Large intestine (tissue), 3 donors: ENCODE measurements around the gene IKBIP. TPM values are rescaled to one million over a fixed set of nuclear protein-coding genes. Genes with fewer than 3 reads are reported as not detected.
A peak's percentile ranks its signal among the peaks of the same experiment; 100 is the strongest.
"Not testable (repeated sequence)": the region's sequence is repeated elsewhere in the genome, so short reads cannot be mapped to it uniquely, and the experiment has no call there.

Experiments
- DNase-seq, 2 donors: peaks; one replicate each; pipeline versions ENCODE4 v3.0.0 to v3.0.0-alpha.2; 2013
- H3K27ac ChIP-seq: one replicate; pipeline ENCODE4 v1.5.1; 2013; ENCODE audit warnings: low read length
- H3K27me3 ChIP-seq: 2 replicates; pipeline ENCODE4 v1.6.1; 2013; ENCODE audit warnings: low read length; ENCODE audit not compliant: control insufficient read depth, insufficient read depth
- H3K36me3 ChIP-seq: 2 replicates; pipeline ENCODE4 v1.6.1; 2013; ENCODE audit warnings: low read length; ENCODE audit not compliant: control insufficient read depth, insufficient read depth
- H3K4me1 ChIP-seq: one replicate; pipeline ENCODE4 v1.6.1; 2013; ENCODE audit warnings: low read length; ENCODE audit not compliant: control insufficient read depth, insufficient read depth
- H3K4me3 ChIP-seq: one replicate; pipeline ENCODE4 v1.5.1; 2013; ENCODE audit warnings: low read length
- H3K9me3 ChIP-seq: one replicate; pipeline ENCODE4 v1.6.1; 2013; ENCODE audit warnings: mild to moderate bottlenecking, low read depth, low read length, moderate library complexity; ENCODE audit not compliant: control insufficient read depth
- WGBS: methylation state at CpG from one replicate; pipeline ENCODE4 v1.1.5; 2013; ENCODE audit warnings: low lambda C conversion rate; ENCODE audit not compliant: insufficient coverage; 5-methylcytosine and 5-hydroxymethylcytosine counted together
- polyA plus RNA-seq: library from polyadenylated mRNA; unstranded; fragments of 120-200 nt; gene quantifications from one replicate; pipeline ENCODE4 v1.2.1, GENCODE V29; 2013

Gene IKBIP
- polyA plus RNA-seq, 1 donor, result 10.8 TPM

- H3K27ac ChIP-seq, result peak overlapping the region; percentile 79
- H3K9me3 ChIP-seq, result no peaks in the 10 kb centered on the region
- no peak for DNase-seq
- no peaks in the 10 kb centered on the region for H3K36me3 ChIP-seq
- H3K4me1 ChIP-seq, result peaks cover 21% of the 10 kb centered on the region
- WGBS, result 46% methylated on average over 2 of the region's 5 CpGs
- no peaks in the 10 kb centered on the region for H3K27me3 ChIP-seq
- H3K4me3 ChIP-seq, result no peak overlapping the region
Observed at GRCh38 chr12:98579347-98579746, 65.2 kb downstream of the IKBIP start.

- Histone ChIP-seq H3K4me3 (no peak overlapping the region), H3K4me1 (peaks cover 23% of the 10 kb centered on the region), H3K27ac (peak overlapping the region; percentile 79), H3K9me3 (no peaks in the 10 kb centered on the region), H3K27me3 (no peaks in the 10 kb centered on the region), H3K36me3 (no peaks in the 10 kb centered on the region)
- WGBS, result 38% methylated on average over 1 of the region's 2 CpGs
- DNase-seq, result peak; percentile 85 to 92
Observed at GRCh38 chr12:98578821-98579220, 65.8 kb downstream of the IKBIP start.

GRCh38 chr12:98578392-98578791 lies 66.2 kb downstream of the IKBIP start:
- H3K9me3 ChIP-seq, result no peaks in the 10 kb centered on the region
- no peak overlapping the region for H3K4me3 ChIP-seq
- H3K27me3 ChIP-seq, result no peaks in the 10 kb centered on the region
- peaks cover 26% of the 10 kb centered on the region for H3K4me1 ChIP-seq
- H3K27ac ChIP-seq, result peak overlapping the region; percentile 79
- WGBS, result no CpG with 5 or more reads among the region's 1 CpG
- DNase-seq, result peak; percentile 70 to 81
- no peaks in the 10 kb centered on the region for H3K36me3 ChIP-seq

- H3K4me3 ChIP-seq, H3K27me3 ChIP-seq, H3K27ac ChIP-seq, H3K9me3 ChIP-seq, H3K36me3 ChIP-seq, DNase-seq: not testable (repeated sequence)
- peaks cover 26% of the 10 kb centered on the region for H3K4me1 ChIP-seq
- no CpG with 5 or more reads among the region's 2 CpGs for WGBS
Observed at GRCh38 chr12:98576795-98577194, 67.8 kb downstream of the IKBIP start.

- peak; percentile 69 to 83 for DNase-seq
Observed at GRCh38 chr12:98575013-98575412, 69.6 kb downstream of the IKBIP start.

More at GRCh38 chr12:98575013-98575412, 69.6 kb downstream of the IKBIP start:
- Histone ChIP-seq H3K27me3 (no peaks in the 10 kb centered on the region), H3K4me3 (no peak overlapping the region), H3K9me3 (no peaks in the 10 kb centered on the region), H3K27ac (peak overlapping the region; percentile 84), H3K36me3 (no peaks in the 10 kb centered on the region), H3K4me1 (peaks cover 26% of the 10 kb centered on the region)
- WGBS, result no CpG with 5 or more reads among the region's 4 CpGs

Other genes with a start within 250 kb of the IKBIP start
- gene TMPO, start 129.2 kb downstream of the IKBIP start, polyA plus RNA-seq, result 100 TPM
- gene SLC25A3, start 51.1 kb downstream of the IKBIP start, polyA plus RNA-seq, result 521 TPM
- gene APAF1, start 502 bp upstream of the IKBIP start, polyA plus RNA-seq, result 18.5 TPM